ENCODE results near the gene PTPRM. TPM values are rescaled to one million over a fixed set of nuclear protein-coding genes. Genes with fewer than 3 reads are reported as not detected.

Gene PTPRM
- total RNA-seq, 1 experiment from 2014 or later: 6.2 TPM

- Histone ChIP-seq H3K23ac (ENCODE audit: insufficient read length, low read depth, low read length) (no peak overlapping the region), H3K23me2 (ENCODE audit: insufficient read length, low read depth, low read length, poor library complexity, severe bottlenecking) (no peaks in the 10 kb centered on the region), H2BK12ac (ENCODE audit: insufficient read length, low read depth, low read length) (no peak overlapping the region), H4K20me1 (ENCODE audit: control insufficient read depth, insufficient read depth, insufficient read length) (no peaks in the 10 kb centered on the region), H2BK120ac (ENCODE audit: low read depth, low read length, poor library complexity, severe bottlenecking) (no peak overlapping the region), H4K8ac (replicated peaks; ENCODE audit: insufficient read length, low read depth, low read length) (no peak overlapping the region), H3K4me2 (ENCODE audit: insufficient read depth, insufficient read length, low read length) (no peak overlapping the region), H3K56ac (ENCODE audit: insufficient read length, low read depth, low read length) (no peak overlapping the region), H2BK5ac (ENCODE audit: insufficient read length, low read length) (no peak overlapping the region), H3K18ac (ENCODE audit: insufficient read length, low read depth, low read length) (no peak overlapping the region), H3K14ac (ENCODE audit: insufficient read depth, low read length) (peak overlapping the region; percentile 63; the same call in 1 of the 2 replicates), H2BK20ac (ENCODE audit: low read depth, low read length, poor library complexity, severe bottlenecking) (no peak overlapping the region), H3K79me2 (ENCODE audit: insufficient read depth, low read length) (no peaks in the 10 kb centered on the region), H3K27me3 (ENCODE audit: insufficient read depth, low read length) (no peaks in the 10 kb centered on the region), H3K9ac (ENCODE audit: extremely low read depth, insufficient read length, low read length) (no peak overlapping the region), H4K5ac (ENCODE audit: insufficient read length, low read depth, low read length) (no peak overlapping the region), H3K79me1 (ENCODE audit: insufficient read depth, low read depth, low read length, poor library complexity, severe bottlenecking) (no peaks in the 10 kb centered on the region), H3K4me1 (ENCODE audit: insufficient read depth, low read length) (no peaks in the 10 kb centered on the region; the same call in 1 of the 2 replicates), H2AFZ (ENCODE audit: low read length) (no peak overlapping the region), H3T11ph (ENCODE audit: low read length) (no peak overlapping the region), H3K9me3 (ENCODE audit: control insufficient read depth, low read depth, low read length) (no peaks in the 10 kb centered on the region), H3K4ac (ENCODE audit: low read depth, low read length) (no peak overlapping the region), H4K91ac (ENCODE audit: insufficient read length, low read depth, low read length) (no peak overlapping the region), H2BK15ac (ENCODE audit: low read depth, low read length) (no peak overlapping the region), H2AK5ac (ENCODE audit: insufficient read length, low read length) (no peak overlapping the region), H3K27ac (ENCODE audit: insufficient read length, low read depth, low read length) (no peak overlapping the region)
- TF ChIP-seq CTCF (conservative IDR thresholded peaks at IDR 0.05): no peak
- no peak overlapping the region for H3K4me3 Mint-ChIP-seq
- peaks cover 8 to 10% of the 10 kb centered on the region in 2 experiments; a peak in 3 of 4 replicates for H3K4me1 Mint-ChIP-seq
- H3K27ac Mint-ChIP-seq: peak overlapping the region in 2 of 3 experiments; percentile 12 to 84; a peak in 1 of 7 replicates
- no peaks in the 10 kb centered on the region for H3K27me3 Mint-ChIP-seq (ENCODE audit: low read depth)
- H3K9me3 Mint-ChIP-seq: peaks cover 0 to 3% of the 10 kb centered on the region in 2 experiments; a peak in 1 of 5 replicates
- no peak for DNase-seq
- no CpG with 5 or more reads among the region's 4 CpGs for WGBS (ENCODE audit: extremely low coverage, insufficient read length, low lambda C conversion rate)
- H3K36me3 Mint-ChIP-seq (ENCODE audit: insufficient read depth in 1 of 3, low read depth in 3 of 3): peaks cover 6 to 10% (median 9%) of the 10 kb centered on the region in 3 experiments; a peak in 5 of 7 replicates
Measured at GRCh38 chr18:8385400-8385799, 818.3 kb downstream of the PTPRM start.
